ENCODE measurements around the gene SLC35G3. TPM values are rescaled to one million over a fixed set of nuclear protein-coding genes. Genes with fewer than 3 reads are reported as not detected.
"Not testable (repeated sequence)": the region's sequence is repeated elsewhere in the genome, so short reads cannot be mapped to it uniquely, and the experiment has no call there.

Gene SLC35G3
- total RNA-seq, 1 donor from 2014 or later, result not detected

GRCh38 chr17:35235289-35235688 lies 41.1 kb upstream of the SLC35G3 start:
- Mint-ChIP-seq H3K36me3 (ENCODE audit: low read depth) (peaks cover 2% of the 10 kb centered on the region), H3K9me3 (ENCODE audit: low read depth) (peaks cover 20% of the 10 kb centered on the region), H3K27me3 (ENCODE audit: low read depth) (peaks cover 13% of the 10 kb centered on the region), H3K4me3 (ENCODE audit: unreplicated experiment) (no peak overlapping the region), H3K27ac (ENCODE audit: unreplicated experiment) (no peak overlapping the region), H3K4me1 (ENCODE audit: low read depth) (peaks cover 6% of the 10 kb centered on the region)
- TF ChIP-seq CTCF (IDR thresholded peaks at IDR 0.05), result no peak
- DNase-seq (ENCODE audit: low spot score), result no peak

- Mint-ChIP-seq H3K9me3 (ENCODE audit: low read depth) (peaks cover 27% of the 10 kb centered on the region), H3K27me3 (ENCODE audit: low read depth) (peaks cover 19% of the 10 kb centered on the region)
- H3K27ac Mint-ChIP-seq (ENCODE audit: unreplicated experiment); H3K4me3 Mint-ChIP-seq (ENCODE audit: unreplicated experiment); H3K36me3 Mint-ChIP-seq (ENCODE audit: low read depth); H3K4me1 Mint-ChIP-seq (ENCODE audit: low read depth); DNase-seq (ENCODE audit: low spot score): not testable (repeated sequence)
Observed at GRCh38 chr17:35234315-35234714, 40.1 kb upstream of the SLC35G3 start.

DNA sequence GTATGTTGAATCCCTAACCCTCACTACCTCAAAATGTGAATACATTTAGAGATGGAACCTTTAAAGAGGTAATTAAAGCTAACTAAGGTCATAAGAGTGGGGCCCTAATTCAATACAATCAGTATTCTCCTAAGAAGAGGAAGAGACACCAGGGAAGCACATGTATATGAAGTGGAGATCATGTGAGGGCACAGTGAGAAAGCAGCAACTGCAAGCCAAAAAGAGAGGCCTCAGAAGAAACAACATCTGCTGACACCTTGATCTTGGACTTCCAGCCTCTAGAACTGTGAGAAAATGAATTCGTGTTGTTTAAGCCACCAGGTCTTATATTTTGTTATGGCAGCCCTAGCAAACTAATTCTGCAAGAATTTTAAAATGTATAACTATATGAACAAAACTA lies 35.4 kb upstream of the SLC35G3 start:
- DNase-seq (ENCODE audit: low spot score), result no peak
- TF ChIP-seq CTCF (IDR thresholded peaks at IDR 0.05), result no peak
- Mint-ChIP-seq H3K4me1 (ENCODE audit: low read depth) (no peaks in the 10 kb centered on the region), H3K4me3 (ENCODE audit: unreplicated experiment) (no peak overlapping the region), H3K27ac (ENCODE audit: unreplicated experiment) (no peak overlapping the region), H3K9me3 (ENCODE audit: low read depth) (peaks cover 11% of the 10 kb centered on the region), H3K36me3 (ENCODE audit: low read depth) (no peaks in the 10 kb centered on the region), H3K27me3 (ENCODE audit: low read depth) (peaks cover 25% of the 10 kb centered on the region)

GRCh38 chr17:35227546-35227945 lies 33.4 kb upstream of the SLC35G3 start:
- DNase-seq (ENCODE audit: low spot score), result no peak
- Mint-ChIP-seq H3K4me1 (ENCODE audit: low read depth) (no peaks in the 10 kb centered on the region), H3K27me3 (ENCODE audit: low read depth) (peaks cover 28% of the 10 kb centered on the region), H3K4me3 (ENCODE audit: unreplicated experiment) (no peak overlapping the region), H3K27ac (ENCODE audit: unreplicated experiment) (no peak overlapping the region), H3K36me3 (ENCODE audit: low read depth) (no peaks in the 10 kb centered on the region), H3K9me3 (ENCODE audit: low read depth) (peaks cover 16% of the 10 kb centered on the region)
- no peak for TF ChIP-seq CTCF (IDR thresholded peaks at IDR 0.05)

DNA sequence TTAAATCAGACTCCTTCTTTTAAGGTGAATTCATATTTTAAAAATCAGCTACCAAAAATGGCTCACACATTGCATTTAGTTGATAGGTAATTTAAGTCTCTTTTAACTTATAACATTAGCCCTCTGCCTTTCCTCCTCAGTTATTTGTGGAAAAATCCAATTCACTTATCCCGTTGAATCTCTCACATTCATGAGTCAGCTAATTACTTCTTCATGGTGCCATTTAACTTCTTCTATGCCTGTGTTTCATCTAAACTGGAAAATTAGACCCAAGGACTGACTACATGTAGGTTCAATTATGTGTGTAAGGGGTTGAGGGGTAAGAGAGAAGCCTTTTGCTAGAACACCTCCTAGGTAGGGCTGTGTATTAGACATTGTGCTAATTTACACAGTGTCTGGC lies 30.2 kb upstream of the SLC35G3 start:
- peaks cover 5% of the 10 kb centered on the region for H3K9me3 Mint-ChIP-seq (ENCODE audit: low read depth)
- no peak for DNase-seq (ENCODE audit: low spot score)
- H3K4me1 Mint-ChIP-seq (ENCODE audit: low read depth), result no peaks in the 10 kb centered on the region
- H3K27ac Mint-ChIP-seq (ENCODE audit: unreplicated experiment), result no peak overlapping the region
- H3K36me3 Mint-ChIP-seq (ENCODE audit: low read depth), result no peaks in the 10 kb centered on the region
- H3K4me3 Mint-ChIP-seq (ENCODE audit: unreplicated experiment), result no peak overlapping the region
- TF ChIP-seq CTCF (IDR thresholded peaks at IDR 0.05), result no peak
- H3K27me3 Mint-ChIP-seq (ENCODE audit: low read depth), result peaks cover 23% of the 10 kb centered on the region

GRCh38 chr17:35222452-35222851 lies 28.3 kb upstream of the SLC35G3 start:
- Mint-ChIP-seq H3K4me3 (ENCODE audit: unreplicated experiment) (no peak overlapping the region), H3K9me3 (ENCODE audit: low read depth) (peaks cover 5% of the 10 kb centered on the region), H3K36me3 (ENCODE audit: low read depth) (no peaks in the 10 kb centered on the region), H3K27me3 (ENCODE audit: low read depth) (peaks cover 20% of the 10 kb centered on the region), H3K27ac (ENCODE audit: unreplicated experiment) (no peak overlapping the region), H3K4me1 (ENCODE audit: low read depth) (no peaks in the 10 kb centered on the region)
- TF ChIP-seq CTCF (IDR thresholded peaks at IDR 0.05), result no peak
- no peak for DNase-seq (ENCODE audit: low spot score)

Measured in chondrocyte (in vitro differentiated cells).